Measurements from ENCODE around the gene LRRC17.

LRRC17 gene

DNA sequence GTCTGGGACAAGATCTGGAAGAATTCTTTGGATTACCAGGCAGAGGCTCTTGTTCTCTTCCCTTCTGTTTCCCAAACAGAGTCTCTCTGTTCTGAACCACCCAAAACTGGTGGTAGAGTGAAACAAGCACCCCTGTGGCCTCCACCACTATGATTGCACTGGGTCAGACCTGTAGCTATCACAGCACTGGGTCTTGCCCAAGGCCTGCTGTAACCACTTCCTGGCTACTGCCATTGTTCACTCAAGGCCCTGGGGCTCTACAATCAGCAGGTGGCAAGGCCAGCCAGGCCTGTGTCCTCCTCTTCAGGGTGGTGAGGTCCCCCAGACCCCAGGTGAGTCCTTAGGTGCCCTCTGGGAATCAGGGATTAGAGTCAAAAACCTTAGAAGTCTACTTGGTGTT lies 4.1 kb upstream of the LRRC17 start:
- Histone ChIP-seq H3K4me3 (ENCODE audit: low read depth, low read length) (no peak overlapping the region), H3K27ac (no peak overlapping the region), H3K27me3 (replicated peaks) (no peaks in the 10 kb centered on the region), H3K36me3 (replicated peaks) (no peaks in the 10 kb centered on the region)
- TF ChIP-seq, protein P1, sequence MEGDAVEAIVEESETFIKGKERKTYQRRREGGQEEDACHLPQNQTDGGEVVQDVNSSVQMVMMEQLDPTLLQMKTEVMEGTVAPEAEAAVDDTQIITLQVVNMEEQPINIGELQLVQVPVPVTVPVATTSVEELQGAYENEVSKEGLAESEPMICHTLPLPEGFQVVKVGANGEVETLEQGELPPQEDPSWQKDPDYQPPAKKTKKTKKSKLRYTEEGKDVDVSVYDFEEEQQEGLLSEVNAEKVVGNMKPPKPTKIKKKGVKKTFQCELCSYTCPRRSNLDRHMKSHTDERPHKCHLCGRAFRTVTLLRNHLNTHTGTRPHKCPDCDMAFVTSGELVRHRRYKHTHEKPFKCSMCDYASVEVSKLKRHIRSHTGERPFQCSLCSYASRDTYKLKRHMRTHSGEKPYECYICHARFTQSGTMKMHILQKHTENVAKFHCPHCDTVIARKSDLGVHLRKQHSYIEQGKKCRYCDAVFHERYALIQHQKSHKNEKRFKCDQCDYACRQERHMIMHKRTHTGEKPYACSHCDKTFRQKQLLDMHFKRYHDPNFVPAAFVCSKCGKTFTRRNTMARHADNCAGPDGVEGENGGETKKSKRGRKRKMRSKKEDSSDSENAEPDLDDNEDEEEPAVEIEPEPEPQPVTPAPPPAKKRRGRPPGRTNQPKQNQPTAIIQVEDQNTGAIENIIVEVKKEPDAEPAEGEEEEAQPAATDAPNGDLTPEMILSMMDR (IDR thresholded peaks at IDR 0.05; ENCODE audit: low read depth, low read length, missing control alignments): no peak
- in situ Hi-C loops (cut with HindIII; ENCODE audit: low pct_ligation_motif_present, low sequenced_read_pairs): no loop called here
- DNase-seq: no peak

DNA sequence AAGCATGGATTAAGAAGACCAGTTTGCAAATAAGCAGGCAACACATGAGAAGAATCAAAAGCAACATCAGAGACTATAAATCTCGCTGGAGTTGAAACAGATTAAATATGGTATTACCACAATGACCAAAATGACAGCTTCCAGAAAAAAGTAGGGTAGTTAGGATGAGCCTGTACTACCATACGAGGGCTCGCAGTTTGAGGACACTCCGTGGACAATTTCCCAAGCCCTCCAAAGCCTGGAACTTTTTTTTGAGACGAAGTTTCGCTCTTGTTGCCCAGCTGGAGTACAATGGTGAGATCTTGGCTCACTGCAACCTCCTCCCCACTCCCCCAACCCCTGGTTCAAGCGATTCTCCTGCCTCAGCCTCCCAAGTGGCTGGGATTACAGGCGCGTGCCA lies 1.0 kb downstream of the LRRC17 start:
- TF ChIP-seq, protein P1 (IDR thresholded peaks at IDR 0.05; ENCODE audit: low read depth, low read length, missing control alignments): no peak
- in situ Hi-C loops (cut with HindIII; ENCODE audit: low pct_ligation_motif_present, low sequenced_read_pairs): no loop called here
- peaks cover 3% of the 10 kb centered on the region for H3K36me3 ChIP-seq (replicated peaks)

DNA sequence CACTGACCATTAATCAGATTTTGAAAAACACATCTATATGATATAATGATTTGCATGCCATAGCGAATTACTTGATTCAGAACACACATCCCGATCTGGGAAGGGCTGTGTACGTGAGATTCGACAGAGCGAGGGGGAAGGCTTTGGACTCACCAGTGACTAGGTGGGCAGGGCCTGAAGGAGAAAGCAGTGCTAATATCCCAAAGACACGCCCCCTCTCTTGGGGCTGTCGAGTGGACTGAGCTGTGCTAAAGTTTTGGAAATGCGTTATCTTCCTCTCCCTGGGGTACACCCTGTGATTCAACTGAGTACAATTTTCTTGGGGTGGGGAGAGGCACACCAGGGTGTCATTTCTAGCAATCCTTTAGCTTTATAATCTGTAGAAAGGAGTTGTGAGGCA lies 1.8 kb downstream of the LRRC17 start:
- TF ChIP-seq, protein P1 (IDR thresholded peaks at IDR 0.05; ENCODE audit: low read depth, low read length, missing control alignments): no peak
- Histone ChIP-seq H3K36me3 (replicated peaks) (peaks cover 3% of the 10 kb centered on the region), H3K27ac (peak overlapping the region; percentile 94), H3K27me3 (replicated peaks) (no peaks in the 10 kb centered on the region), H3K4me3 (ENCODE audit: low read depth, low read length) (peak overlapping the region; percentile 69)
- DNase-seq: peak; percentile 95
- in situ Hi-C loops (cut with HindIII; ENCODE audit: low pct_ligation_motif_present, low sequenced_read_pairs): no loop called here

More for the DNA sequence above, 1.0 kb downstream of the LRRC17 start:
- Histone ChIP-seq H3K27ac (peak overlapping the region; percentile 94), H3K27me3 (replicated peaks) (no peaks in the 10 kb centered on the region), H3K4me3 (ENCODE audit: low read depth, low read length) (peak overlapping the region; percentile 69)
- peak; percentile 24 for DNase-seq

GRCh38 chr7:102916426-102916825 lies 3.6 kb downstream of the LRRC17 start:
- peak overlapping the region; percentile 23 for H3K4me3 ChIP-seq (ENCODE audit: low read depth, low read length)
- DNase-seq: peak; percentile 64
- TF ChIP-seq, protein P1 (IDR thresholded peaks at IDR 0.05; ENCODE audit: low read depth, low read length, missing control alignments): peak; percentile 33

DNA sequence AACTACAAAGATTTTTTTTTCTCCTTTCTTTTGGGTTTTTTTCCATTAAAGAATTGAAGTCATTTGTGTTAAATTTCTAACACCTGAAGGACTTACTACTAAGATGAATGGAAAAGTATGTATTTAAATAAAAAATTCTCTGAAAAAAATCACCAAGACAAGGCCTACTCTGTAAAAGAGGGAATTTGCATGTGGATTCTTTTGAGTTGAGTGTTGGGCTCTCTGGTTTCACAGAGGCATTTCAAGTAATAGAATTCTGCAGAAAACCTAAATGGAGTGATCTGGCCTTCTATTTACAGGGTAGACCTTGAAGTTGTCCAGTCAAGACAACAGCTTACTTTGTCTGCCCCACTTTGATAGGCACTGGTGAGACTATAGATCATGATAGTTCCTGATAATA lies 4.1 kb downstream of the LRRC17 start:
- H3K27ac ChIP-seq: peak overlapping the region; percentile 94
- no peak overlapping the region for H3K4me3 ChIP-seq (ENCODE audit: low read depth, low read length)
- peaks cover 10% of the 10 kb centered on the region for H3K36me3 ChIP-seq (replicated peaks)
- no peaks in the 10 kb centered on the region for H3K27me3 ChIP-seq (replicated peaks)
- peak; percentile 20 for DNase-seq
- TF ChIP-seq, protein P1 (IDR thresholded peaks at IDR 0.05; ENCODE audit: low read depth, low read length, missing control alignments): no peak
- in situ Hi-C loops (cut with HindIII; ENCODE audit: low pct_ligation_motif_present, low sequenced_read_pairs): no loop called here

More at GRCh38 chr7:102916426-102916825, 3.6 kb downstream of the LRRC17 start:
- Histone ChIP-seq H3K36me3 (replicated peaks) (peaks cover 8% of the 10 kb centered on the region), H3K27ac (peak overlapping the region; percentile 94), H3K27me3 (replicated peaks) (no peaks in the 10 kb centered on the region)
- in situ Hi-C loops (cut with HindIII; ENCODE audit: low pct_ligation_motif_present, low sequenced_read_pairs): no loop called here

All from brain microvascular endothelial cell (primary cell).